ENCODE results near the gene STIM1. TPM values are rescaled to one million over a fixed set of nuclear protein-coding genes. Genes with fewer than 3 reads are reported as not detected.
A peak's percentile ranks its signal among the peaks of the same experiment; 100 is the strongest.

The STIM1 gene
- total RNA-seq, 1 experiment from 2014 or later: 28.3 TPM

- no peak for DNase-seq
- H3K9me2 ChIP-seq (ENCODE audit: insufficient read depth): no peaks in the 10 kb centered on the region
- H3K4me3 ChIP-seq: no peak overlapping the region
- H3K9me3 ChIP-seq (ENCODE audit: insufficient read depth, low read depth): no peaks in the 10 kb centered on the region
- H2AFZ ChIP-seq: no peak overlapping the region
- CTCF ChIA-PET: no interaction called here
- no peak overlapping the region for H3K4me2 ChIP-seq
- POLR2A ChIA-PET (ENCODE audit: unreplicated experiment): no interaction called here
- no peaks in the 10 kb centered on the region for H3K36me3 ChIP-seq (ENCODE audit: low read depth)
- no peaks in the 10 kb centered on the region for H4K20me1 ChIP-seq (ENCODE audit: insufficient read depth)
- H3K27me3 ChIP-seq (ENCODE audit: insufficient read depth, low read depth): no peaks in the 10 kb centered on the region
- TSS peak; percentile 19 for BruUV-seq (replicated peaks)
- no peaks in the 10 kb centered on the region; the same call in 1 of the 2 replicates for H3F3A ChIP-seq (ENCODE audit: insufficient read depth, low read depth)
- H3K79me2 ChIP-seq (ENCODE audit: low read depth): no peaks in the 10 kb centered on the region
- intact Hi-C loops (cut with micrococcal nuclease; ENCODE audit: unreplicated experiment): no loop called here
- H3K27ac ChIP-seq: no peak overlapping the region
- H3K4me1 ChIP-seq (replicated peaks; ENCODE audit: insufficient read depth): no peaks in the 10 kb centered on the region
- TF ChIP-seq CTCF (conservative IDR thresholded peaks at IDR 0.05) (no peak), EZH2 (IDR thresholded peaks at IDR 0.05; ENCODE audit: low read depth) (no peak)
Observed at GRCh38 chr11:3825473-3826154, 29.9 kb upstream of the STIM1 start.

GRCh38 chr11:3826721-3827120, 28.7 kb upstream of the STIM1 start:
- TF ChIP-seq EZH2 (IDR thresholded peaks at IDR 0.05; ENCODE audit: low read depth) (no peak), CTCF (conservative IDR thresholded peaks at IDR 0.05) (no peak)
- H3K4me2 ChIP-seq: no peak overlapping the region
- no peaks in the 10 kb centered on the region for H3K79me2 ChIP-seq (ENCODE audit: low read depth)
- intact Hi-C loops (cut with micrococcal nuclease; ENCODE audit: unreplicated experiment): no loop called here
- BruUV-seq (replicated peaks): no TSS peak
- ChIA-PET CTCF (no interaction called here), POLR2A (ENCODE audit: unreplicated experiment) (no interaction called here)
- H2AFZ ChIP-seq: no peak overlapping the region
- no peaks in the 10 kb centered on the region for H3K36me3 ChIP-seq (ENCODE audit: low read depth)
- DNase-seq: no peak
- H3K27ac ChIP-seq: no peak overlapping the region
- no peaks in the 10 kb centered on the region for H4K20me1 ChIP-seq (ENCODE audit: insufficient read depth)
- no peaks in the 10 kb centered on the region; the same call in 1 of the 2 replicates for H3F3A ChIP-seq (ENCODE audit: insufficient read depth, low read depth)
- no peaks in the 10 kb centered on the region for H3K27me3 ChIP-seq (ENCODE audit: insufficient read depth, low read depth)
- no peaks in the 10 kb centered on the region for H3K9me3 ChIP-seq (ENCODE audit: insufficient read depth, low read depth)
- H3K4me3 ChIP-seq: no peak overlapping the region
- H3K9me2 ChIP-seq (ENCODE audit: insufficient read depth): no peaks in the 10 kb centered on the region
- H3K4me1 ChIP-seq (replicated peaks; ENCODE audit: insufficient read depth): no peaks in the 10 kb centered on the region

GRCh38 chr11:3827434-3828186, 27.9 kb upstream of the STIM1 start:
- POLR2A ChIA-PET (ENCODE audit: unreplicated experiment): no interaction called here
- BruUV-seq (replicated peaks): TSS peak; percentile 18
- Histone ChIP-seq H3K4me3 (no peak overlapping the region), H3K27me3 (ENCODE audit: insufficient read depth, low read depth) (no peaks in the 10 kb centered on the region), H4K20me1 (ENCODE audit: insufficient read depth) (no peaks in the 10 kb centered on the region), H2AFZ (no peak overlapping the region), H3K4me1 (replicated peaks; ENCODE audit: insufficient read depth) (no peaks in the 10 kb centered on the region), H3K9me2 (ENCODE audit: insufficient read depth) (no peaks in the 10 kb centered on the region), H3K79me2 (ENCODE audit: low read depth) (no peaks in the 10 kb centered on the region), H3K4me2 (no peak overlapping the region), H3K9me3 (ENCODE audit: insufficient read depth, low read depth) (no peaks in the 10 kb centered on the region), H3F3A (ENCODE audit: insufficient read depth, low read depth) (no peaks in the 10 kb centered on the region; the same call in 1 of the 2 replicates), H3K36me3 (ENCODE audit: low read depth) (no peaks in the 10 kb centered on the region), H3K27ac (no peak overlapping the region)
- TF ChIP-seq CTCF (conservative IDR thresholded peaks at IDR 0.05): no peak
- DNase-seq: no peak
- CTCF ChIA-PET: no interaction called here
- intact Hi-C loops (cut with micrococcal nuclease; ENCODE audit: unreplicated experiment): no loop called here
